HEK293 (cell line): ENCODE measurements around the gene VWA5A.

Experiments used
- CTCF ChIA-PET: fragments of 350-600 bp; formaldehyde crosslinking; extraction: SDS; loops from one replicate; lab custom pipeline; 2021; ENCODE audit warnings: antibody characterized with exemption; lab: Yijun Ruan, JAX
- POLR2A ChIA-PET: fragments of 300-600 bp; formaldehyde crosslinking; extraction: SDS; loops from one replicate; lab custom pipeline; 2020; ENCODE audit warnings: antibody characterized with exemption, inconsistent platforms; lab: Yijun Ruan, JAX
- H3K27ac ChIP-seq: fragments of 200-500 bp; sonication (Bioruptor generic); 2 replicates; pipeline ENCODE4 v1.5.1; 2014; ENCODE audit warnings: low read depth, low read length, control low read depth, inconsistent platforms; ENCODE audit errors: extremely low read depth
- H3K36me3 ChIP-seq, 2 experiments: fragments of 200-500 bp in 1 of 2; sonication (Bioruptor generic) in 1 of 2; 1 replicate in 1 of 2; 2 replicates in 1 of 2; pipeline ENCODE4 v1.5.1; 2014 to 2017; ENCODE audit warnings: inconsistent platforms in 2 of 2, low read length in 2 of 2; ENCODE audit not compliant: control insufficient read depth in 2 of 2, insufficient read depth in 1 of 2
- H3K4me1 ChIP-seq: fragments of 200-500 bp; sonication (Bioruptor generic); 2 replicates; pipeline ENCODE4 v1.5.1; 2014; ENCODE audit warnings: mild to moderate bottlenecking, low read length, inconsistent platforms; ENCODE audit not compliant: control insufficient read depth, insufficient read depth
- H3K4me3 ChIP-seq: 2 replicates; pipeline ENCODE4 v1.5.1; 2011; ENCODE audit warnings: low read depth, mild to moderate bottlenecking, control low read depth, low read length, moderate library complexity
- H3K9me3 ChIP-seq: fragments of 200-500 bp; sonication (Bioruptor generic); 2 replicates; pipeline ENCODE4 v1.5.1; 2014; ENCODE audit warnings: low read depth, low read length, inconsistent platforms; ENCODE audit not compliant: control insufficient read depth, insufficient read depth
- HOXA7 ChIP-seq: sonication (generic); formaldehyde crosslinking; IDR thresholded peaks from 2 replicates; pipeline ENCODE4 v1.8.1; 2022; ENCODE audit warnings: missing genetic modification reagents, borderline replicate concordance
- HOXC10 ChIP-seq: sonication (generic); formaldehyde crosslinking; IDR thresholded peaks from 2 replicates; pipeline ENCODE4 v1.8.1; 2023; ENCODE audit warnings: mild to moderate bottlenecking, missing genetic modification reagents
- HOXD13 ChIP-seq: sonication (generic); formaldehyde crosslinking; IDR thresholded peaks from 2 replicates; pipeline ENCODE4 v1.8.0; 2022; ENCODE audit warnings: missing genetic modification reagents, borderline replicate concordance
- MYNN ChIP-seq: fragments of 450-650 bp; formaldehyde crosslinking; IDR thresholded peaks from 2 replicates; pipeline ENCODE4 v1.5.1; 2016; ENCODE audit warnings: missing biosample characterization, missing genetic modification characterization, borderline replicate concordance
- RBAK ChIP-seq: fragments of 450-650 bp; formaldehyde crosslinking; IDR thresholded peaks from 2 replicates; pipeline ENCODE4 v1.5.1; 2016; ENCODE audit warnings: missing biosample characterization, missing genetic modification characterization
- SCRT2 ChIP-seq: fragments of 450-650 bp; formaldehyde crosslinking; IDR thresholded peaks from 2 replicates; pipeline ENCODE4 v1.5.1; 2016; ENCODE audit warnings: missing biosample characterization, missing genetic modification characterization
- TRIM28 ChIP-seq: IDR thresholded peaks from 2 replicates; pipeline ENCODE4 v1.6.1; 2011; ENCODE audit warnings: low read length, control low read depth, borderline replicate concordance
- ZBTB20 ChIP-seq: fragments of 450-650 bp; formaldehyde crosslinking; IDR thresholded peaks from 2 replicates; pipeline ENCODE4 v1.5.1; 2016; ENCODE audit warnings: missing biosample characterization, missing genetic modification characterization
- ZEB2 ChIP-seq: fragments of 450-650 bp; formaldehyde crosslinking; IDR thresholded peaks from 2 replicates; pipeline ENCODE4 v1.5.1; 2016; ENCODE audit warnings: missing biosample characterization, missing genetic modification characterization
- ZFP41 ChIP-seq: fragments of 450-650 bp; formaldehyde crosslinking; IDR thresholded peaks from 2 replicates; pipeline ENCODE4 v1.5.1; 2016; ENCODE audit warnings: missing biosample characterization, missing genetic modification characterization, borderline replicate concordance
- ZNF10 ChIP-seq: fragments of 450-650 bp; formaldehyde crosslinking; IDR thresholded peaks from 2 replicates; pipeline ENCODE4 v1.5.1; 2017; ENCODE audit warnings: missing biosample characterization, missing genetic modification characterization
- ZNF214 ChIP-seq: fragments of 450-650 bp; formaldehyde crosslinking; IDR thresholded peaks from 2 replicates; pipeline ENCODE4 v1.5.1; 2017; ENCODE audit warnings: missing biosample characterization, mild to moderate bottlenecking, missing genetic modification characterization, borderline replicate concordance
- ZNF292 ChIP-seq: fragments of 450-650 bp; formaldehyde crosslinking; IDR thresholded peaks from 2 replicates; pipeline ENCODE4 v1.5.1; 2016; ENCODE audit warnings: low read depth, missing biosample characterization, missing genetic modification characterization, borderline replicate concordance
- ZNF341 ChIP-seq: fragments of 450-650 bp; formaldehyde crosslinking; IDR thresholded peaks from 2 replicates; pipeline ENCODE4; 2016; ENCODE audit warnings: low read depth, missing biosample characterization, missing genetic modification characterization
- ZNF354C ChIP-seq: fragments of 450-650 bp; formaldehyde crosslinking; IDR thresholded peaks from 2 replicates; pipeline ENCODE4 v1.5.1; 2016; ENCODE audit warnings: missing biosample characterization, missing genetic modification characterization, low read depth, borderline replicate concordance
- ZNF433 ChIP-seq: fragments of 450-650 bp; formaldehyde crosslinking; IDR thresholded peaks from 2 replicates; pipeline ENCODE4 v1.5.1; 2016; ENCODE audit warnings: missing biosample characterization, missing genetic modification characterization, low read depth
- ZNF510 ChIP-seq: fragments of 450-650 bp; formaldehyde crosslinking; IDR thresholded peaks from 2 replicates; pipeline ENCODE4 v1.5.1; 2018; ENCODE audit warnings: mild to moderate bottlenecking, missing genetic modification characterization, missing biosample characterization; ENCODE audit not compliant: insufficient replicate concordance
- ZNF514 ChIP-seq: fragments of 450-650 bp; formaldehyde crosslinking; IDR thresholded peaks from 2 replicates; pipeline ENCODE4 v1.5.1; 2016; ENCODE audit warnings: missing biosample characterization, missing genetic modification characterization
- ZNF549 ChIP-seq: fragments of 450-650 bp; IDR thresholded peaks from 2 replicates; pipeline ENCODE4 v1.5.1; 2018; ENCODE audit warnings: missing biosample characterization, missing genetic modification characterization, mild to moderate bottlenecking, inconsistent platforms, moderate library complexity
- ZNF664 ChIP-seq: fragments of 450-650 bp; formaldehyde crosslinking; IDR thresholded peaks from 2 replicates; pipeline ENCODE4 v1.5.1; 2016; ENCODE audit warnings: missing biosample characterization, missing genetic modification characterization
- ZNF768 ChIP-seq: fragments of 450-650 bp; formaldehyde crosslinking; IDR thresholded peaks from 2 replicates; pipeline ENCODE4 v1.5.1; 2018; ENCODE audit warnings: missing biosample characterization, mild to moderate bottlenecking, missing genetic modification characterization
- TF ChIP-seq, protein P1 (sequence below): fragments of 450-650 bp; formaldehyde crosslinking; IDR thresholded peaks from 2 replicates; pipeline ENCODE4 v1.5.1; 2016; ENCODE audit warnings: missing biosample characterization, missing genetic modification characterization, low read depth
- TF ChIP-seq, protein P2 (sequence below): fragments of 450-650 bp; formaldehyde crosslinking; IDR thresholded peaks from 2 replicates; pipeline ENCODE4 v1.5.1; 2016; ENCODE audit warnings: missing biosample characterization, missing genetic modification characterization
- TF ChIP-seq, protein P3 (sequence below): fragments of 450-650 bp; formaldehyde crosslinking; IDR thresholded peaks from 2 replicates; pipeline ENCODE4 v1.5.1; 2017; ENCODE audit warnings: missing biosample characterization, missing genetic modification characterization

VWA5A gene

DNA sequence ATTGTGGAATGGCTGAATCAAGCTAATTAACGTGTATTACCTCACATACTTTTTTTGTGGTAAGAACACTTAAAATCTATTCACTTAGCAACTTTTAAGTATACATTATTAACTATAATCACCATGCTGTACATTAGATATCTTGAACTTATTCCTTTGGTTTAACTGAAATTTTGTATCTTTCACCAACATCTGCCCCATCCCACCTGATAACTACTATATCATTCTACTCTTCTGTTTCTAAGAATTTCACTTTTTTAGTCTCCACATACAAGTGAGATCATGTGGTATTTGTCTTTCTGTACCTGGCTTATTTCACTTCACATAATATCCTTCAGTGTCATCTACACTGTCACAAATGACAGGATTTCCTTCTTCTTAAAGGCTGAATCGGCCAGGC, 17.1 kb upstream of the VWA5A start:
- TF ChIP-seq HOXD13 (no peak), ZNF549 (tag by site-specific recombination) (no peak), ZNF768 (tag by site-specific recombination) (no peak), ZNF292 (tag by site-specific recombination) (no peak), ZNF214 (tag by site-specific recombination) (no peak), HOXC10 (CRISPR knock-in tag) (no peak), MYNN (tag by site-specific recombination) (no peak), ZNF10 (tag by site-specific recombination) (no peak), ZNF354C (tag by site-specific recombination) (no peak)
- TF ChIP-seq, protein P1, sequence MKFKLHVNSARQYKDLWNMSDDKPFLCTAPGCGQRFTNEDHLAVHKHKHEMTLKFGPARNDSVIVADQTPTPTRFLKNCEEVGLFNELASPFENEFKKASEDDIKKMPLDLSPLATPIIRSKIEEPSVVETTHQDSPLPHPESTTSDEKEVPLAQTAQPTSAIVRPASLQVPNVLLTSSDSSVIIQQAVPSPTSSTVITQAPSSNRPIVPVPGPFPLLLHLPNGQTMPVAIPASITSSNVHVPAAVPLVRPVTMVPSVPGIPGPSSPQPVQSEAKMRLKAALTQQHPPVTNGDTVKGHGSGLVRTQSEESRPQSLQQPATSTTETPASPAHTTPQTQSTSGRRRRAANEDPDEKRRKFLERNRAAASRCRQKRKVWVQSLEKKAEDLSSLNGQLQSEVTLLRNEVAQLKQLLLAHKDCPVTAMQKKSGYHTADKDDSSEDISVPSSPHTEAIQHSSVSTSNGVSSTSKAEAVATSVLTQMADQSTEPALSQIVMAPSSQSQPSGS (tag by site-specific recombination), result no peak
- TF ChIP-seq, protein P2, sequence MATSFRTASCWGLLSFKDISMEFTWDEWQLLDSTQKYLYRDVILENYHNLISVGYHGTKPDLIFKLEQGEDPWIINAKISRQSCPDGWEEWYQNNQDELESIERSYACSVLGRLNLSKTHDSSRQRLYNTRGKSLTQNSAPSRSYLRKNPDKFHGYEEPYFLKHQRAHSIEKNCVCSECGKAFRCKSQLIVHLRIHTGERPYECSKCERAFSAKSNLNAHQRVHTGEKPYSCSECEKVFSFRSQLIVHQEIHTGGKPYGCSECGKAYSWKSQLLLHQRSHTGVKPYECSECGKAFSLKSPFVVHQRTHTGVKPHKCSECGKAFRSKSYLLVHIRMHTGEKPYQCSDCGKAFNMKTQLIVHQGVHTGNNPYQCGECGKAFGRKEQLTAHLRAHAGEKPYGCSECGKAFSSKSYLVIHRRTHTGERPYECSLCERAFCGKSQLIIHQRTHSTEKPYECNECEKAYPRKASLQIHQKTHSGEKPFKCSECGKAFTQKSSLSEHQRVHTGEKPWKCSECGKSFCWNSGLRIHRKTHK, result no peak
- Histone ChIP-seq H3K4me3 (no peak overlapping the region), H3K36me3 (no peaks in the 10 kb centered on the region), H3K27ac (no peak overlapping the region), H3K4me1 (no peaks in the 10 kb centered on the region), H3K9me3 (no peaks in the 10 kb centered on the region)
- ChIA-PET CTCF (no interaction called here), POLR2A (no interaction called here)

DNA sequence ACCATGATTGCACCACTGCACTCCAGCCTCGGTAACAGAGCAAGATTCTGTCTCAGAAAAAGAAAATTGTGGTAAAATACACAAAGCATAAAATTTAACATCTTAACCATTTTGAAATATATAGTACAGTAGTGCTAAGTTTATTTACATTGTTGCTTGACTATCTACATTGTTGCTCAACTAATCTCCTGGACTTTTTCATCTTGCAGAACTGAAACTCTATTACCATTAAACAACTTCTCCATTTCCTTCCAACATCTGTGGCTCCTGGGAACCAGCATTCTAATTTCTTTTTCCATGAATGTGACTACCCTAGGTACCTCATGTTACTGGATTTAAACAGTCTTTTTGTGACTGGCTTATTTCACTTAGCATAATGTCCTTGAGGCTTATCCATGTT, 13.5 kb upstream of the VWA5A start:
- Histone ChIP-seq H3K4me3 (no peak overlapping the region), H3K36me3 (no peaks in the 10 kb centered on the region), H3K4me1 (no peaks in the 10 kb centered on the region), H3K9me3 (no peaks in the 10 kb centered on the region), H3K27ac (no peak overlapping the region)
- CTCF ChIA-PET, result interaction anchor here (1.4 kb wide), 1 partner anchor 30 kb away, joined by 4 read pairs; no protein-coding TSS in a partner anchor
- POLR2A ChIA-PET, result no interaction called here
- TF ChIP-seq ZNF664 (tag by site-specific recombination), result no peak
- no peak for TF ChIP-seq TRIM28
- TF ChIP-seq ZNF433 (tag by site-specific recombination), result no peak
- no peak for TF ChIP-seq ZEB2 (tag by site-specific recombination)
- TF ChIP-seq, protein P3, sequence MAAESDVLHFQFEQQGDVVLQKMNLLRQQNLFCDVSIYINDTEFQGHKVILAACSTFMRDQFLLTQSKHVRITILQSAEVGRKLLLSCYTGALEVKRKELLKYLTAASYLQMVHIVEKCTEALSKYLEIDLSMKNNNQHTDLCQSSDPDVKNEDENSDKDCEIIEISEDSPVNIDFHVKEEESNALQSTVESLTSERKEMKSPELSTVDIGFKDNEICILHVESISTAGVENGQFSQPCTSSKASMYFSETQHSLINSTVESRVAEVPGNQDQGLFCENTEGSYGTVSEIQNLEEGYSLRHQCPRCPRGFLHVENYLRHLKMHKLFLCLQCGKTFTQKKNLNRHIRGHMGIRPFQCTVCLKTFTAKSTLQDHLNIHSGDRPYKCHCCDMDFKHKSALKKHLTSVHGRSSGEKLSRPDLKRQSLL (tag by site-specific recombination), result no peak
- no peak for TF ChIP-seq ZFP41 (tag by site-specific recombination)
- no peak for TF ChIP-seq HOXA7 (CRISPR knock-in tag)
- no peak for TF ChIP-seq ZNF341 (tag by site-specific recombination)
- no peak for TF ChIP-seq ZNF514
- no peak for TF ChIP-seq SCRT2 (tag by site-specific recombination)
- no peak for TF ChIP-seq ZBTB20 (tag by site-specific recombination)
- TF ChIP-seq RBAK (tag by site-specific recombination), result no peak
- TF ChIP-seq ZNF510 (tag by site-specific recombination), result no peak
